ENCODE data around the gene MAPKAPK2.

Gene MAPKAPK2

DNA sequence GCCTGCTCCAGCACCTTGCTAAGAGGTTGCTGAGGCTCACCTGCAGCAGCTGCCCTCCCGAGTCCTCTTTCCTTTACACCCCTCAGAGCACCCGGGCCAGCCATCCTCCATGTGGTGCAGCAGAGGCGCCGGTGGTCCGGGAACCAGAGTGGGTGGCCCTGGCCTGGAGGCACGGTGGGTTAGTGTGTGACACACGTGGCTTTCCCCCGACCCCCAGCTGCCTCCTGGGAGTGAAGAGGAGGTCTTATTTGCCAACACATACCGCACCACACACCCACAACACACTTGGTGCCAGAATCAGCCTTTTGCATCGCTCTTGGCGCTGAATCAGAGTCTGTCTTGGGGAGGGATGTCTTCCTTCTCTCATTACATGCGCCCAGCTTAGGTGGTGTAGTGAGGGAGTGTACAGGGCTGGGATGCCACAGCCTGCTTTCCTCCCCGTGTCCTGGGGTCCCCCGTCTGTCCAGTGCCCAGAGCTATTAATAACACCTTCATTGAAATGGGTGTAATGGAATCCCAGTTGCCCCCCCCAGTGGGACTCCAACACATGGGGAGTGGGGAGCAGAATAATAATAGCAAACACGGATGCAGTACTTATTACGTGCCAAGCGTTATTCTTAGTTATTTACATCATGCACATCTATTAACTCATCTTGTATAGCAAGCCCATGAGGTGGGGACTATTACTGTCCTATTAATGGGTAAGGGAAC, 38.2 kb downstream of the MAPKAPK2 start:
- DNase-seq (ENCODE audit: low read depth in 2 of 2) = no peak

DNA sequence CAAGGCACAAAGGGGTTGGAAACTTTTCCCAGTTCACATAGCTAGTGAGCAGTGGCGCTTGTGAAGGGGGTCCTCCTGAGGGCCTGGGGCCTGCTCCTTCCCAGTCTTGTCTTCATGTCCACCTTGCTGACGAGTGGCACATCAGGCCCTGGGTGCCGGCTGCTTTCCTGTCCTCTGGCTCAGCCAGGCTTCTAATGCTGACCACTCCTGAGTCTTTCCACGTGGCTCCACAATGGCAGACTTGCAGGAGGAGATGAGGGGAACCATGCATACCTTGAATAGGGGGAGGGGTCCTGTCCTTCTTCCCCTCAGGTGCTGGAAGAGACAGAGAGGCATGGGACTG, 38.7 kb downstream of the MAPKAPK2 start:
- no peak for DNase-seq (ENCODE audit: low read depth in 2 of 2)

- DNase-seq (ENCODE audit: low read depth in 2 of 2) = no peak
Measured at GRCh38 chr1:206723805-206724472, 39.2 kb downstream of the MAPKAPK2 start.

GRCh38 chr1:206725109-206725963, 40.6 kb downstream of the MAPKAPK2 start:
- DNase-seq (ENCODE audit: low read depth in 2 of 2) = peak in 1 of 2 donors; percentile 43

GRCh38 chr1:206727981-206728696, 43.4 kb downstream of the MAPKAPK2 start:
- DNase-seq (ENCODE audit: low read depth in 2 of 2) = no peak

- no peak for DNase-seq (ENCODE audit: low read depth in 2 of 2)
Measured at GRCh38 chr1:206728697-206728987, 43.9 kb downstream of the MAPKAPK2 start.

DNA sequence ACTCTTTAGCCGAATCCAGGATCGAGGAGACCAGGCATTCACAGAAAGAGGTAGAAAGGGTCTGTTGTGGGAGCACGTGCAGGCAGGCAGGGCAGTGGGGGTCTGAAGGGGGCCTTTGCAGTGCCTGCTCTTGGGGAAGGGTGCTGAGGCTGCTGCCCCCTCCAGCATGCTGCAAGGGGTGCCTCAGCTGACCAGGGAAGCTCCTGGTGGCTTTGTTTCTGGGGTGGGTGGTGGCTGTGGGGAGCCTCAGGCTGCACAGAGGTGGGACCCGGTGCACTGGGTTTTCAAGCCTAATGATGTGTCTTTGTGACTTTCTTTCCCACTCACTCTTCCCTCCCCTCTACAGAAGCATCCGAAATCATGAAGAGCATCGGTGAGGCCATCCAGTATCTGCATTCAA, 44.3 kb downstream of the MAPKAPK2 start:
- no peak for DNase-seq (ENCODE audit: low read depth in 2 of 2)

DNA sequence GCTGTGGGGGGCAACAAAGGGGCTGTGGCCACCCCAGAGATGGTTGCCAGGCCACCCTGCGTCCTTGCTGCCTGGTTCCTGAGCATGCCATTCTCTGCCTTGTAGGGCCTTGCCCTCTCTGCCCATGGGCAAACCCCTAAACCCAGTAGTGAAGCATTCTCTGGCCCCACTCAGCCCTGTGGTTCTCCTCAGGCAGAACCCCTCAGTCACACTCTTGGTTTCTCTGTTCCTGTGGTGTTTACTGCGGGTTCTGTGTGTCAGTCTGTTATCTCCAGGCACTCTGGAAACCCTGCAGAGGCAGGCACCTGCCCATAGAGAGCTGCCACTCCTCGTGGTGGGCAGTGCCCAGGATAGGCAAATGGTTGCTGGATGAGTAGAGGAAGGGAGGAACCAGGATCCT, 44.8 kb downstream of the MAPKAPK2 start:
- no peak for DNase-seq (ENCODE audit: low read depth in 2 of 2)

DNA sequence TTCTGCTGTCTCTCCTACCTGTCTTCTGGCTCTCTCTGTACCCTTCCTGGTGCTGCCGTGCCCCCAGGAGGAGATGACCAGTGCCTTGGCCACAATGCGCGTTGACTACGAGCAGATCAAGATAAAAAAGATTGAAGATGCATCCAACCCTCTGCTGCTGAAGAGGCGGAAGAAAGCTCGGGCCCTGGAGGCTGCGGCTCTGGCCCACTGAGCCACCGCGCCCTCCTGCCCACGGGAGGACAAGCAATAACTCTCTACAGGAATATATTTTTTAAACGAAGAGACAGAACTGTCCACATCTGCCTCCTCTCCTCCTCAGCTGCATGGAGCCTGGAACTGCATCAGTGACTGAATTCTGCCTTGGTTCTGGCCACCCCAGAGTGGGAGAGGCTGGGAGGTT, 47.8 kb downstream of the MAPKAPK2 start:
- DNase-seq (ENCODE audit: low read depth in 2 of 2) = no peak

DNA sequence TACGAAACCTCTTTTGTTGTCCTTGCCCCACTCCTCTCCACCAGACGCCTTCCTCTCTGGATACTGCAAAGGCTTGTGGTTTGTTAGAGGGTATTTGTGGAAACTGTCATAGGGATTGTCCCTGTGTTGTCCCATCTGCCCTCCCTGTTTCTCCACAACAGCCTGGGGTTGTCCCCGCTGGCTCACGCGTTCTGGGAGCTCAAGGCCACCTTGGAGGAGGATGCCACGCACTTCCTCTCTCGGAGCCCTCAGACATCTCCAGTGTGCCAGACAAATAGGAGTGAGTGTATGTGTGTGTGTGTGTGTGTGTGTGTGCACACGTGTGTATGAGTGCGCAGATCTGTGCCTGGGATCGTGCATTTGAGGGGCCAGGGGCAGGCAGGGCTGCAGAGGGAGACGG, 48.3 kb downstream of the MAPKAPK2 start:
- DNase-seq (ENCODE audit: low read depth in 2 of 2) = no peak

DNA sequence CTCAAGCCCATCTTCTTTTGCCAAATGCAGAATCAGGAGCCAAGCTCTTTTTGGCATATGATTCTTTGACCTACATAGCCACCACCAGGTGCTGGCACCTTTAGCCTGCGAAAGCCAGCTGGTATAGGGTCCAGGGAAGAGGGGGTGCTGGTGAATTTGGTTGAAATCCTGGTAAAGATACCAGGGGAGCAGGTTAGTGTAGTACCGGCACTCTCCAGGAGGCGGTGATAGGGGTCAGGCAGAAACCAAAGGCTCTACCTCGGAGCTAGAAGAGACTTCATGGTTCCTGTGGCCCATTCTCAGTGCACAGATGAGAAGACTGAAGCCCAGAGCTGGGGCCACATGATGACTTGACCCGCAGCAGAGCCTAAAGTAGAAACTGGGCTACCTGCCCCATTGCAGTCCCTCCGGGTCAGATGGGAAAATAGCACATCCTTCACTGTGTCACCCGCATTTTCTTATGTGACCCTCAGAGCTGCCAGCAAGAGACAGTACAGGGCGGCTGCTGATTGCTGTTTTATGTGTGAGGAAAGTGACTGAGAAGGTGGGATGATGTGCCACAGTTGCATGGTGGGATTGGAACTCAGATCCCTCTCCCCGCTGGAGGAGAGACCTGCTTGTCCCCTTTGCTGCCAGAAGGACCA, 49.9 kb downstream of the MAPKAPK2 start:
- peak; percentile 49 to 74 for DNase-seq (ENCODE audit: low read depth in 2 of 2)

DNA sequence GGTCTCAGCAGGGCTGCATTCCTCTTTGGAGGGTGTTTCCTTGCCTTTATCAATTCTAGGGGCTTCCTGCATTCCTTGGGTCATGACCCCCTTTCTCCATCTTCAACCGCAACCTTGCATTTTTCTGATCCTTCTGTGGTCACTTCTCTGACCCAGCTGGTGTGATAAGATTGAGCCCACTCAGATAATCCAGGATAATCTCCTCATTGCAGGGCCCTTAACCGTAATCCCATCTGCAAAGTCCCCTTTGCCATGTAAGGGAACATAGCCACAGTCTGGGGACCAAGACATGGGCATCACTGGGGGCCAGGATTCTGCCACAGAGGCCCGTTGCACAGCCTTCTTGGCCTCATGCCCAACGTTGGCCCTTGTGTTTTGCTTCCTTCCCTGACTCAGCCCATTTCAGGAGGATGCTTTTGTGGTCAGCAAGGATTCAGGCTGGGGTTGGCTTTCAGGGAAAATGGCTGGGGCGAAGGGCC, 50.9 kb downstream of the MAPKAPK2 start:
- DNase-seq (ENCODE audit: low read depth in 2 of 2) = no peak

DNA sequence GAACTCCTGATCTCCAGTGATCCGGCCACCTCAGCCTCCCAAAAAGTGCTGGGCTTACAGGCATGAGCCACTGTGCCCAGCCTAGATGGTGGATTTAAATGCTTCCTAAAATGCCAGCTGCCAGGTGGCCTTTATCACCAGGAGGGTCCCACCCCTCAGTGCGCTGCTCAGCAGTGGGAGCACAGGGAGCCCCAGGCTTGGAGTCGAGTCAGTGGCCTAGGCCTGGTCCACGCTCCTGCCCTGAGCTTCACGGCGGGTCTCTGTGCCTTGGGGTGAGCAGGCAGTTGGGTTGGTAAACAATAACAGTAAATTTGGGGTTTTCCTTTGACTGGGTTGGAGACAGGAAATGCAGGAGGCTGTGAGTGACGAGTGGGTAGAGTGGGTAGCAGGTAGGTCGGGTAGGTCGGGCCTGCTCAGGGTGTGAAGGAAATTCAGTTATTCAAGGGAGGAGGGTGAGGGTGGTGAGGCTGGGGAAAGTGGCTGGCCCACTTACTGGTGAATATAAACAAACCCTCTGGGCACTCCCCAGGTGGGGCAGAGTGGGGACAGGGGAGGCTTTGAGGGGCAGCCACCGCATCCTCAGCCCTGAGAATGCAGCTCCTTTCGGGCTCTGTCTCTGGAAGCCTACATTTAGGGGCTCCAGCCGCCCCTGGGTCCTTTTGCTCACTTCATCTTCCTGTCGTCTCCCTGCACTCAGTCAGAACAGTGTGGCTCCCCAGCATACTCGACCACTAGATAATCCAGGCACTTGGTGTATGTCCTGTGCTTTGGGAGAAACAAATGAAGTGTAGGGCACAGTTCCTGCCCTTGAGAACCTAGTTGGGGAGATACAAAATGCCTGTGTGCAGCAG, 52.4 kb downstream of the MAPKAPK2 start:
- peak in 1 of 2 donors; percentile 17 for DNase-seq (ENCODE audit: low read depth in 2 of 2)

- DNase-seq (ENCODE audit: low read depth in 2 of 2) = no peak
Measured at GRCh38 chr1:206737729-206738201, 53.1 kb downstream of the MAPKAPK2 start.

- DNase-seq (ENCODE audit: low read depth in 2 of 2) = no peak
Measured at GRCh38 chr1:206738370-206739366, 54.0 kb downstream of the MAPKAPK2 start.

DNA sequence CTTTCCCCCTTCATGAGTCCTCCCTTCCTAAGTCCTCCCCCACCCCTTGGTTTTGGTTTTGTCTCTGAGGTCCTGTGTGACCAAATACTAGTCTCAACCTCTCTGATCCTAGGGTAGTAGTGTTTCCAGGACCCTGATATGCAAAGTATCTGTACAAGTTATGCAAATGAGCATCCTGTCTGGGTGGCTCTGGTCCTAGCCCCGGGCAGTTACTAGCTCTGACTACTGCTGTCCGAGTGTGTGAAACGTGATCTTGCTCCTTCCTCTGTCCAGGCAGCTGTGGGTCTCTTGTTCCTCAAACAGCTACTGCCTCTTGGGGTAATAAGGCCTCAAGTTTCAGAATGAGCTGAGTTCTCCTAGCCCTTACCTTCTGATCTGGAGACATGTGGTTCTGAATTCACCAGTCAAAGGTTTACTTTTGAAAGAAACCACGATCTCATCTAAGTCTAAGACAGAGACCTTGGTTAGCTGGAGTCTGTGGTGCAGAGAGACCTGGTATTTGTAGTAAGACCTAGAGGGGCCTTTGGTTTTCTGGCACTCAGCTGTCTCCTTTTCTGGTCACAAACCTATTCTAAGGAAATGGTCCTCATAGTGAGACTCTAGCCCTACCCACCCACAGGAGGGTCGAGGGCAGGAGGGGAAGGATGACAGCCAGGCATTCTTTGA, 54.8 kb downstream of the MAPKAPK2 start:
- no peak for DNase-seq (ENCODE audit: low read depth in 2 of 2)

DNA sequence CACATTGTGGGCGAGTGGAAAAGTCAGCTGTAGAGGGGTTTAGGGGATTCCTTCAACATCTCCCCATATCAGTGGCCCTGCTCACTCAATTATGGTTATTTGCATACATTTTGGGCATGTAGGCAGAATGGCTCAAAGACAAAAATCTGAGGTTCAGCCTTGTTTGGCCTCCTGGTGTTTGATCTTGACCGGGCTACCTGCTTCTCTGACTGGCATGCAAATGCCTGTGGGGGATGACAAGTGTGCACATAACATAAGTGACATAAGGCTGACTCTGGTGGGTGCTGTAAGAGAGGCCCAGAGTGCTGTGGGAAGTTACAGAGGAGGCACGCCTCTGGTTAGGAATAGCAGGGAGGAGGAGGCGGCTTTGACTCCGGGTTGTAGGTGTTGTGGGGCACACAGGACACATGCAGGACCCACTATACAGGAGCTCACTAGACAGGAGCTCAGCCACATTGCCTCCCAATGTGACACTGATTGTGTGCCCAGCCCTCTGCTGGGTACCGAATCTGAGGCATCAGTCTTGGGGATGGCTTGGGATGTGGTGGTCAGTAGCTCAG, 56.5 kb downstream of the MAPKAPK2 start:
- no peak for DNase-seq (ENCODE audit: low read depth in 2 of 2)

DNA sequence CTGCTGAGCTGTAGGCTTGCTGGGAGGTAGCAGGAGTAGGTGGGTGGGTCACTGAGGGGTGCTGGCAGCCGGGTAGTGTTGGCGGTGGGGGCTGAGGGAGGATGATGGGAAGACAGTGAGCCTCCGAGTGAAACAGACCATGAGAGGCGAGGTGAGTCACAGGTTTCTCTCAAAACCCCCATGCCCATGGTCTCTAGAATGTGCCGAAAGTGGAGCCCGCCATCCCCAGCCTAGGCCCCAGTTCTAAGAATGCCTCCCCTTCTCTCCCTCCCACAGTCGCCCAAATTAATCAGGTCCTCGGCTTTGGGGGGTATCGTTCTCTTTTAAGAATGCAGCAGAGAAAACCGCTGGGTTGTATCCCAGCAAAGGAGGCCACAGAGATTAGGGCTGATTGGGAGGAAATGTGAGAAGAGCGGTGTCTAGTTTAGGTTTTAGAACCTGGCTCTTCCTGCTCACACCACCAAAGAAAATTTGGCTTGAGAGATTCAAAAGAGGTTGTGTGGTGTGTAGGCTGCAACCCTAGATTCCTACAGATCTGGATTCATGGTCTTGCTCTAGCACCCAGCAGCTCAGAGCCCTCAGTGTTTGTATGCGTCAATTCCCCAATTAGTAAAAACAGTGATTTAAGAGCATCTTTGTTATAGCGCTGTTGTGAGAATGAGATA, 58.1 kb downstream of the MAPKAPK2 start:
- DNase-seq (ENCODE audit: low read depth in 2 of 2) = no peak

All from stimulated activated CD8-positive, alpha-beta memory T cell treated with anti-CD3 and anti-CD28 coated beads, Interleukin-7, amount 100 ng/mL, for 1 hour (primary cell).